GM10266 (cell line): ENCODE results near the gene CBX2.

Experiments
- DNase-seq: peaks from one replicate; pipeline ENCODE4 v3.0.0; 2012; ENCODE audit errors: extremely low spot score
- CTCF ChIP-seq: IDR thresholded peaks from 2 replicates; pipeline ENCODE4 v1.5.1; 2012; ENCODE audit warnings: mild to moderate bottlenecking, low read depth; ENCODE audit not compliant: control insufficient read depth, insufficient read depth; ENCODE audit errors: missing control alignments

The CBX2 gene

DNA sequence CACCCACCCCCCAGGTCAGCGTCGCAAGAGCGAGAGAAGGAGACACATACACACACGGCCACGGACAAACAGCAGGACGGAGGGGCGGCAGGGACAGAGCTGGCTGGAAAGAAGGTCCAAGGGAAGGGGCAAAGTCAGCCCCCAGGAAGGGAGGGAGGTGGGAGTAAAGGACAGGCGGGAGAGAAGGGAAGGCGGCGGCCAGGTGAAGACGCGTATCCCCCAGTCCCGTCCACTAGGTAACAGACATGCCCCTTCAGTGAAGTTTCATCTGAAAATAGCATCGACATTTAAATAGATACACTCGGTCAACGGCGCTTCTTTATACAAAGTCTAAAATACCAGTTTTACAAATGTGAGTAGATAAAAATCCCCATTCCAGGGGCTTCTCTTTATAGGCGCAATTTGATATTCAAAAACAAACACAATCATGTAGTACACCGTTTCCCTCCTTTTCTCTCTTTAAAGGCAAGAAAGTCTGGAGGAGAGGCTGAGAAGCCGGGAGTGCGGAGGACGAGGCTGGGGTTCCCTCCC, 14.5 kb downstream of the CBX2 start:
- TF ChIP-seq CTCF = no peak
- no peak for DNase-seq

DNA sequence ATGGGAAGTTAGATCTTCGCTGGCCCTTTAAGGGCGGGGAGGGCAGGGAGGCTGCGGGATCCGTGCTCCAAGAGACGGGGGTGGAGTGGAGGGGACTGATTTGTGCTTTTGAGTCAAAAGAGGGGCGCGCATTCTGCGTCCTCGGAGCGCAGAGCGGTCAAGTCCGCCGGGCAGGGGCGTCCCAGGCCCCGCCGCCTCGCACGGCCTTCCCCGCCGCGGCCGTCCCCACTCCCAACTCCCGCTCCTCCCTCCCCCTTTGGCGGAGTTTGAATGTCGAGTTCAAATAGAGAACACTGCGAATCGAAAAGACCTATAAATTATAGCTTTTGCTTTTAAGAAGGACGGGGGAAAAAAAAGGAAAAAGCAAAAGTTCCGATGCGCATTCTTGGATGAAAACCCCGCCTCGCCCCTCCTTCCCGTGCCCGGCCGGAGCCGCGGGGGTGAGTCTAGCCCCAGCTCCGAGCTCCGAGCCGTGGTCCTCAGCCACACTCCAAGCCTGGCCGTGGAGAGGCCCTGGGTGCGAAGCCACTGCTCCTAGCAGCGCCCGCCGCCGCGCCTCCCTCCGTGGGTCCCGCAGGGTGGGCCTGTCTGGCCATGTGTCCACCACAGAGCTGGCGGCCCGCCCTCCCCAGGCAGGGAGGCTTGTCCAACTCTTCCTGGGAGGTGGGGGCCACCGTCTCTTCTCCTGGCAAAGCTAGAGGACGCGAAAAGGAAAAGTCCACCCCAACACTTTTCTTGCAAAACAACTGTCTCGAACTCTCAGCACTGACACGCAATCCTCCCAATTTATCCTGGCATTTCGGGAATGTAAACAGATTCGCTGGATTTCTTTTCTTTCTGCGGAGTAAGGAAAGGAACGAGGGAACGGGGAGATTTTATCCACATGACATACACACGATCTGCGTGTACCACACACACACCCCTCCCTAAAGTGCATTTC, 15.3 kb downstream of the CBX2 start:
- TF ChIP-seq CTCF = no peak
- DNase-seq = no peak

DNA sequence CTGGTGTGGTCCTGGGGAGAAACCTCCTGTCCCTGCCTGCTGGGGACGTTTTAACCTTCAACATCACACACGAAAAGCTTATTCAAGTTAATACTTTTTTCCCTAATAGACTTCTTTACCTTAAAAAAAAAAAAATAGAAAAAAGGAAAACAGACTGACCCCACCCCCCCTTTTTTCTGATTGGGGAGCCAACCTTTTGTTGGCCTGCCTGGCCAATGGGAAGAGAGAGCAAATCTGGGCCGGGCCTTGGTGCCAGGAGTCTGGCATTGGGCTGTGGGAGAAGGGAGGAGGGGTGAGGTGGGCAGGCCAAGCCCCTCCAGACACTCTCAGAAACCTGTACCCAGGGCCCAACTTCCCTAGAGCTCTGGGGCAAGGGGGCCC, 16.0 kb downstream of the CBX2 start:
- TF ChIP-seq CTCF = no peak
- no peak for DNase-seq

DNA sequence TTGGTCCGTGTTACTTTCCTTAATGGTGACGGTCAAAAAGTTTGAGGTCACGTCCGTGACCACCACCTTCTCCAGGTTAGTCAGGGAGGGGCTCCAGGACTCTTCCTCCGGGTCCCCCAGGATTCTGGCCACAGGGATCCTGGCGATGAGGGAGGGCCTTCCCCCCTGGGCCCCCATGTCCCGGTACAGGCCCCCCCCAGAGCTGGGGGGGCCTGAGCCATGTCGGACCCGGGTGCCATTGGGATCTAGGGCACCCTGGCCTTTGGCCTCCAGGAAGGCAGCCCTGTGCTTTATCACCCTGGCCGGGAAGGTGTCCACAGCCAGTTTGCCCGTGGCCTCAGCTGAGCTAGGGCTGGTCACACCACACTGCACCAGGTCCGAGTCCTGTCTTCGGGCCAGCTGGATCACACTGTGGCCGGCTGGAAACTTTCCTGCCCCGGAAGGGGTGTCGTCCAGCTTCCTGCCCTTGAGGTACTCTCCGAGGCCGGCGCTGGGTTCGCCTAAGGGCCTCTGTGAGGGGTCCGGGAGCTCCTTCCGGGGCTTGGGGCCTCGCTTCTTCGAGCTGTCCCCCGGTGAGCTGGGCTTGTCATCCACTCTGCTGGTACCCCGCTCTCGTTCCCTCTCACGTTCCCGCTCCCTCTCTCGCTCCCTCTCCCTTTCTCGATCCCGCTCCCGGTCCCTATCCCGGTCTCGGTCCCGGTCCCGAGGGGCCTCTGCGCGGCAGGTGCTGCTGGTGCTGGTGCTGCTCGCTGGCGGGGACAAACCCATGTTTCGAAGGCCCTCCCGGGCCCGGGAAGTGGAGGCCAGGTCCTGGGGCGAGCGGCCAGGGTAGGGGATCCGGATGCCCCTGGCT, 16.9 kb downstream of the CBX2 start:
- DNase-seq = no peak
- no peak for TF ChIP-seq CTCF

DNA sequence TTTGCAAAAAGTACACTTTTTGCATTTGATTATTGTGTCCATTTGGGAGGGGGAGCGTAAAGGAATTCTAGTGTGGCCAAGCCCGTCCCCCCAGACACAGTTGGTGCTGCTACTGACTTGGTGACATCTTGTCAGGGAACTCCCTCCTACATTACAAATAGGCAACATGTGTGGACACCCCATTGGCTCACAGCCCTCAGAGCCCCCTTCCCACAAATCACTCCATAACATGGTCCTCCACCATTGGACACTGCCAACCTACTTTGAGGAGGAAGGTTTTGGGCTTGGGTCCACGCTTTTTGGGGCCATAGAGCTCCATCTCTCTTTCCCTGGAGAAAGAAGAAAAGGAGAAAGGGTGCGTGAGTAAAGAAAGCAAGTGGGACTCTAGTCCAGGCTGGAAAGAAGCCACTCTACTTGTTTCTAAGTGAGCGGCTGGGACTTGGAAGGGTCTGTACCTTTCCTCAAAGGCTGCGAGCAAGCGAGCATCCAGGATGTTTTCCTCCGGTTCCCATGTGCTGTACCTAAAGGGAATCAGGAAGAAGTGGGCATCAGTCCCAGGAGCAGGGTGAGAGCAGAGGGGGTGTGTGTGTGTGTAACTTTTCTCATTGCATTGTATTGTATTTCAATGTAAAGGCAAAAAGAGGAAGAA, 18.0 kb downstream of the CBX2 start:
- DNase-seq = no peak

GRCh38 chr17:79796444-79796762, 18.5 kb downstream of the CBX2 start:
- no peak for TF ChIP-seq CTCF
- DNase-seq = no peak

More for the DNA sequence above, 18.0 kb downstream of the CBX2 start:
- TF ChIP-seq CTCF = no peak
